OCI-LY3 (cell line): ENCODE data around the gene ZC3H14.
A peak's percentile ranks its signal among the peaks of the same experiment; 100 is the strongest.

ENCODE experiments used
- H2AFZ ChIP-seq: fragments of 200-600, 300-600 bp; shearing (Covaris generic); 2 replicates; pipeline ENCODE4 v1.6.0; 2014; ENCODE audit warnings: antibody characterized with exemption, low read depth, low read length
- H3K27ac ChIP-seq: fragments of 200-600, 300-600 bp; sonication (generic); 2 replicates; pipeline ENCODE4 v1.5.1; 2014; ENCODE audit warnings: mild to moderate bottlenecking, low read length, moderate library complexity, mixed read lengths
- H3K27me3 ChIP-seq: fragments of 200-600, 300-600 bp; sonication (generic); 2 replicates; pipeline ENCODE4 v1.6.1; 2014; ENCODE audit warnings: low read depth, low read length, mixed read lengths
- H3K36me3 ChIP-seq: fragments of 200-600, 300-600 bp; sonication (generic); replicated peaks from 2 replicates; pipeline ENCODE3; 2014; ENCODE audit warnings: low read depth, low read length, mixed read lengths
- H3K4me1 ChIP-seq: fragments of 300-600, 200-600 bp; sonication (generic); 2 replicates; pipeline ENCODE4 v1.6.1; 2014; ENCODE audit warnings: low read length, mixed read lengths
- H3K4me2 ChIP-seq: fragments of 200-600, 300-600 bp; sonication (generic); 2 replicates; pipeline ENCODE4 v1.6.1; 2014; ENCODE audit warnings: low read length, mixed read lengths
- H3K4me3 ChIP-seq: fragments of 300-600, 200-600 bp; sonication (generic); 2 replicates; pipeline ENCODE4 v1.5.1; 2014; ENCODE audit warnings: antibody characterized with exemption, mild to moderate bottlenecking, low read length, moderate library complexity
- H3K79me2 ChIP-seq: fragments of 300-600, 200-600 bp; shearing (Covaris generic); 2 replicates; pipeline ENCODE4 v1.6.1; 2014; ENCODE audit warnings: mild to moderate bottlenecking, low read length, mixed read lengths
- H3K9ac ChIP-seq: fragments of 300-600, 200-600 bp; shearing (Covaris generic); 2 replicates; pipeline ENCODE4 v1.6.0; 2014; ENCODE audit warnings: mild to moderate bottlenecking, low read length, moderate library complexity
- H3K9me3 ChIP-seq: fragments of 200-600, 300-600 bp; shearing (Covaris generic); 2 replicates; pipeline ENCODE4 v1.6.1; 2014; ENCODE audit warnings: low read length, mixed read lengths; ENCODE audit not compliant: insufficient read depth
- H4K20me1 ChIP-seq: fragments of 200-600, 300-600 bp; sonication (generic); 2 replicates; pipeline ENCODE4 v1.6.1; 2016; ENCODE audit warnings: low read length, mixed read lengths; ENCODE audit not compliant: insufficient read depth
- EZH2phosphoT487 ChIP-seq: fragments of 200-600 bp; shearing (Covaris generic); IDR thresholded peaks from 2 replicates; pipeline ENCODE4 v1.6.1; 2018; ENCODE audit warnings: antibody characterized with exemption, mixed run types, low read depth
- TF ChIP-seq, protein P1 (sequence below): fragments of 200-600, 300-600 bp; sonication (generic); IDR thresholded peaks from 2 replicates; pipeline ENCODE4 v1.5.1; 2014; ENCODE audit warnings: antibody characterized with exemption, low read length, low read depth

The ZC3H14 gene

DNA sequence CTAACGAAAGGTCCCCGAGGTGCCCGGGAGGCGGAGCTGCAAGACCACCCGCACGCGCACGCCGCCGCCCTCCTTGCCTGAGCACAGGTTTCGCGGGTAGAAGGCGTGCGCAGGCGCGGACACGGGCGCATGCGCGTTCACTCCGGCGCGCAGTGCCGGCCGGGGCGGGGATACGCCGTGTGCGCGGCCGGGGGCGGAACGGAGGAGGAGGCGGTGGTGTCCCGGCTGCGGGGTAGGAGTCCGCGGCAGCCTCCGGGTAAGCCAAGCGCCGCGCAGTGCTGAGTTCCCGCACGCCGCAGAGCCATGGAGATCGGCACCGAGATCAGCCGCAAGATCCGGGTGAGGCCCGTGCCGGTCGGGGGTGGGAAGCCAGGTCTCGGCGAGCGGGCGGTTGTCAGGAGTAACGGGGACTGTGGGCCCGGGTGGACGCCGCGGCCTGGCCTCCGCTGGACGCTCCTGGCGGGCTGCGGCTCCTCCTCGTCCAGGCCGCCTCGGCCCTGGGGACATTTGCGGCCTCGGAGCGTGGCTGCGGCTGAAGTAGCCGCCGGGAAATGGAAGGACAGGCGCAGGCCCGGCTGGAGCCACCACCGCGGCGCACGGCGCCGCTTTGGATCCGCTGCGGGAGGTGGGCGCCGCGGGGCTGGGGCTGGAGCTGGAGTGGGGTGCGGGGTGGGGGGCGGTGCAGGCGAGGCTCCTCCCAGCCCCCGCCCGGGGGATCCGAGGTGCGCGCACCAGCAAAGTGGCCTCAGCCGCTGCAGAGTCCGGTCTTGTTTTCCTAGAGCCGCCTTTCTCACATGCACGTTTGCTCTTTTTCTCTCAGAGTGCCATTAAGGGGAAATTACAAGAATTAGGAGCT lies at the start of gene ZC3H14:
TSS of gene ZC3H14 (plus strand) at position 207 of the 856 bp plus-strand sequence. CDS start at position 304, 97 bp downstream.
- Histone ChIP-seq H2AFZ (peak within 1 kb of the TSS; percentile 88), H3K4me1 (peaks cover 13% of the 10 kb centered on the region), H3K4me3 (peak within 1 kb of the TSS; percentile 96), H3K9ac (peak within 1 kb of the TSS; percentile 91), H3K4me2 (peak within 1 kb of the TSS; percentile 93), H4K20me1 (no peaks in the 10 kb centered on the region), H3K36me3 (peaks cover 14% of the 10 kb centered on the region), H3K27ac (peak within 1 kb of the TSS; percentile 58), H3K27me3 (no peaks in the 10 kb centered on the region), H3K79me2 (peaks cover 23% of the 10 kb centered on the region), H3K9me3 (peaks cover 4% of the 10 kb centered on the region; the same call in 1 of the 2 replicates)
- TF ChIP-seq, protein P1, sequence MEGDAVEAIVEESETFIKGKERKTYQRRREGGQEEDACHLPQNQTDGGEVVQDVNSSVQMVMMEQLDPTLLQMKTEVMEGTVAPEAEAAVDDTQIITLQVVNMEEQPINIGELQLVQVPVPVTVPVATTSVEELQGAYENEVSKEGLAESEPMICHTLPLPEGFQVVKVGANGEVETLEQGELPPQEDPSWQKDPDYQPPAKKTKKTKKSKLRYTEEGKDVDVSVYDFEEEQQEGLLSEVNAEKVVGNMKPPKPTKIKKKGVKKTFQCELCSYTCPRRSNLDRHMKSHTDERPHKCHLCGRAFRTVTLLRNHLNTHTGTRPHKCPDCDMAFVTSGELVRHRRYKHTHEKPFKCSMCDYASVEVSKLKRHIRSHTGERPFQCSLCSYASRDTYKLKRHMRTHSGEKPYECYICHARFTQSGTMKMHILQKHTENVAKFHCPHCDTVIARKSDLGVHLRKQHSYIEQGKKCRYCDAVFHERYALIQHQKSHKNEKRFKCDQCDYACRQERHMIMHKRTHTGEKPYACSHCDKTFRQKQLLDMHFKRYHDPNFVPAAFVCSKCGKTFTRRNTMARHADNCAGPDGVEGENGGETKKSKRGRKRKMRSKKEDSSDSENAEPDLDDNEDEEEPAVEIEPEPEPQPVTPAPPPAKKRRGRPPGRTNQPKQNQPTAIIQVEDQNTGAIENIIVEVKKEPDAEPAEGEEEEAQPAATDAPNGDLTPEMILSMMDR, result peak; percentile 39; the same call in 1 of the 2 replicates
- no peak for TF ChIP-seq EZH2phosphoT487

DNA sequence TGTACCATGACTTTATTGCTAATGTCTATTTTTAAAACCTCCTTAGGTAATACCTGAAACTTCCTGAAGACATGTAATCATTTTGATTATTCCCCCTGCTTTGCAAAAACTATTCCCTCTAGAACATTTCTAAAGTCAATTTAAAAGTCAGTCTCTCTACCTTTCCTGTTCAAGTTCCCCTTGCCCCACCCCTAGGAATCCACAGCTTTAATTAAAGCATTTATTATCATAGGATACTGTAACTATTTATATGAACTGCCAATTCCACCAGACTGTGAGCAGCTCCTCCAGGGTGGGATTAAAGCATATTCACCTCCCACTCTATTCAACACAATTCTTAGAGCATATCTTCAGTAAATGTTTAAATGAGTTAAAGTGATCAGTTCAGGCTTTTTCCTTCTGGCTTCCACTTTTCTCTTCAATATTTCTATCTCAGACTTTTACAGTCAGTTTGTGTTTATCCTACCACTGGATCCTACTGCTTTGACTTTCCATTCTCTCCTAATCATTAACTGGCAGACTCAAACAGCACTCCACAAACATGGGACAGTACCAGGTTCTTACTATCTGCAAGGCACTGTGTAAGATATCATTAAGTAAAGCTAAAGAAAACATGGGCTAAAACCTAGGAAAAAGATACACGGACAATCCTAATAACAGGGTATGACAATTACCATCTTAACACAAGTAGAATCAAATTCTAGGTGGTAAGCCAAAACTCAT lies 47.2 kb upstream of the ZC3H14 start:
- Histone ChIP-seq H3K9me3 (no peaks in the 10 kb centered on the region), H3K27ac (no peak overlapping the region), H3K27me3 (no peaks in the 10 kb centered on the region), H3K9ac (no peak overlapping the region), H3K79me2 (no peaks in the 10 kb centered on the region), H3K4me2 (no peak overlapping the region), H3K4me3 (no peak overlapping the region), H4K20me1 (no peaks in the 10 kb centered on the region), H3K36me3 (no peaks in the 10 kb centered on the region), H2AFZ (no peak overlapping the region), H3K4me1 (peaks cover 8% of the 10 kb centered on the region)
- TF ChIP-seq, protein P1, result no peak
- no peak for TF ChIP-seq EZH2phosphoT487

GRCh38 chr14:88516861-88517357 lies 45.9 kb upstream of the ZC3H14 start:
- H3K27ac ChIP-seq, result no peak overlapping the region
- H3K27me3 ChIP-seq, result no peaks in the 10 kb centered on the region
- H3K4me1 ChIP-seq, result peaks cover 8% of the 10 kb centered on the region
- H3K9ac ChIP-seq, result peak overlapping the region; percentile 27; the same call in 1 of the 2 replicates
- H3K9me3 ChIP-seq, result no peaks in the 10 kb centered on the region
- no peaks in the 10 kb centered on the region for H4K20me1 ChIP-seq
- H3K36me3 ChIP-seq, result no peaks in the 10 kb centered on the region
- peak overlapping the region; percentile 59 for H2AFZ ChIP-seq
- no peaks in the 10 kb centered on the region for H3K79me2 ChIP-seq
- H3K4me3 ChIP-seq, result peak overlapping the region; percentile 60
- H3K4me2 ChIP-seq, result peak overlapping the region; percentile 88
- TF ChIP-seq, protein P1, result no peak
